ENCODE measurements around the gene GPS2.
"Not testable (repeated sequence)": the region's sequence is repeated elsewhere in the genome, so short reads cannot be mapped to it uniquely, and the experiment has no call there.

GPS2 gene, protein sequence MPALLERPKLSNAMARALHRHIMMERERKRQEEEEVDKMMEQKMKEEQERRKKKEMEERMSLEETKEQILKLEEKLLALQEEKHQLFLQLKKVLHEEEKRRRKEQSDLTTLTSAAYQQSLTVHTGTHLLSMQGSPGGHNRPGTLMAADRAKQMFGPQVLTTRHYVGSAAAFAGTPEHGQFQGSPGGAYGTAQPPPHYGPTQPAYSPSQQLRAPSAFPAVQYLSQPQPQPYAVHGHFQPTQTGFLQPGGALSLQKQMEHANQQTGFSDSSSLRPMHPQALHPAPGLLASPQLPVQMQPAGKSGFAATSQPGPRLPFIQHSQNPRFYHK

DNA sequence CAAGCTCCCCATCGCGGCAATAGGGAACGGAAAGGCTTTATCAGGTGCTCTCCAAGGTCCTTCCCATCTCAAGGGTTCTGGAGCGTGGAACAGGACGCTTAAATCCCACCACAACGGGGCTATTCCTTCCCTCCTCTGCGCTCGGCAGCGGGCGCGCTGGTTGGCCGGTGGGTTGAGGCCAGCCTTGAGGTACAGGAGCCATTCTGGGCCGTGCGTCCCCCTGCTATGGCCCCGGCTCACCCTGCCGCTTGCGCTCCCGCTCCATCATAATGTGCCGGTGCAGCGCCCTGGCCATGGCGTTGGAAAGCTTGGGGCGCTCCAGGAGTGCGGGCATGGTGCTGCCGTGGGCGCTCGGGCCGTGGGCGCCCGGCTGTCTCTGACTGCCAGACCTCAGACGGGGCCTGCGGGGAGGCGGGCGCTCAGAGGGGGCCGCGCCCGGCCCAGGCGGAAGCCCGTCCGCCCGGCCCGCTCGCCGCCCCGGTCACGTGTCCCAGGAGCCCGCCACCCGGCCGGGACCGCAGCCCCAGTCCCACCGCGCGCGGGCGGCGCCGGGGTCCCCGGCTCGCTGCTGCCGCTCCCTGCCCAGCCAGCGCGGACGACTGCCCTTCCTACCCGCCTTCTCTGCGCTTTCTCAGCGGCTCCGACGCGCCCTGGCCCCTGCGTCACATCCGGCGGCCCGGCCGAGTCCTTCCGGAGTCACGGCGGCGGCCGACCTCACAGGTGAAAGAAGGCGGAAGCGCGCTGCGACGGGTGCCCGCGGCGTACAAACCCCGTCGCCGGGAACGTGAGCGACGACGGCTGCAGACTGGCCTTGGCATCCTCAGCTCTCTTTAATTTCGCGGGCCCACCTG, at the start of gene GPS2:
Gene GPS2 (minus strand): TSS at position 642 of the 851 bp plus-strand sequence. CDS start 308 bp downstream, at position 334.
- peak; percentile 18 for DNase-seq

DNA sequence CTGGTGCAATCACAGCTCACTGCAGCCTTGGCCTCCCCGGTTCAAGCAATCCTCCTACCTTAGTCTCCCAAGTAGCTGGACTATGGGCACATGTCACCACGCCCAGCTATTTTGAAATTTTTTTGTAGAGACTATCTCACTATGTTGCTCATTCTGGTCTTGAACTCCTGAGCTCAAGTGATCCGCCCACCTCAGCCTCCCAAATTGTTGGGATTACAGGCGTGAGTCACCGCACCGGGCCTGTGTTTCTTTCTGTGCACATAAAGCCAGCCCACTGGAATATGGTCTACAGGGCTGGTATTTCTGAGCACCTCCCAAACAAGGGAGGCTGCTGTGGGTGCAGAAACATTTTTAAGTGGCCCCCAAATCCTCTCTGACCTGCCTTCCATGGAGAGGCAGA, 48.2 kb upstream of the GPS2 start:
- DNase-seq, result no peak

- DNase-seq, result no peak
Observed at GRCh38 chr17:7361906-7362305, 46.7 kb upstream of the GPS2 start.

GRCh38 chr17:7357381-7357780, 42.2 kb upstream of the GPS2 start:
- DNase-seq, result no peak

DNA sequence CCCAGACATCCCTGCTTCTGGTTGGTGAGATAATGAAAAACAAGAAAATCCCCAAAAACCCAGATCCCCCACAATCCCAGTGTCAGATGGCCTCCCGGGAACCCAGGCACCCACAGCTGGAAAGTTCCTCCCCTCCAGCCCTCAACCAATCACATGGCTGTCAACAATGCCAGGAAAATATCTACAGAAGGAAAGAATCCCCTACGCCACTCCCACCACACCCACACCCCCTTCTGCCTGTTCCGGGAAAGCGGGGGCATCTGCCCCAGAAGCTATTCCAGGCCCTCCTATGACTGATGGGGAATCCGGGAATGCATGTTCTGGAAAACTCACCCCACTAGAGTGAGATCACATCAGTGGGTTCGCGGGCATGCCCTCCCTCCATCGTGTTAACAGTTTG, 41.6 kb upstream of the GPS2 start:
- no peak for DNase-seq

DNA sequence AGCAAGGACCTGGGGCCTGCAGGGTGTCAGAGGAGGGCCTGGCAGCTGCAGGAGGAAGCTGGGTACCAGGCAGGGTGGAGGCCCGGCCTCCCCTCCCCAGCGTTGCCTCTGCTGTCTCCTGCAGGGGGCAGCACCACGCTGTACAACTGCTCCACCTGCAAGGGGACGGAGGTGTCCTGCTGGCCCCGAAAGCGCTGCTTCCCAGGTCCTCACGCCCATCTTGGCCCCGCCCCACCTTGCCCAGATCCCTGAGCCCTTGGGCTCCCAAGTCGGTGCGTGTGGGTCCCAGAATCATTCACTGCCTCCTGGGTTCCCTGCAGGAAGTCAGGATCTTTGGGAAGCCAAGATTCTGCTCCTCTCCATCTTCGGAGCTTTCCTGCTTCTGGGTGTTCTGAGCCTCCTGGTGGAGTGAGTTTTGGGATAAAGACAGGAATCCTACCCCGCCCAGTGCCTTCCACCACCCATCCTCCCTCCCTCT, 41.0 kb upstream of the GPS2 start:
- peak; percentile 73 for DNase-seq

DNA sequence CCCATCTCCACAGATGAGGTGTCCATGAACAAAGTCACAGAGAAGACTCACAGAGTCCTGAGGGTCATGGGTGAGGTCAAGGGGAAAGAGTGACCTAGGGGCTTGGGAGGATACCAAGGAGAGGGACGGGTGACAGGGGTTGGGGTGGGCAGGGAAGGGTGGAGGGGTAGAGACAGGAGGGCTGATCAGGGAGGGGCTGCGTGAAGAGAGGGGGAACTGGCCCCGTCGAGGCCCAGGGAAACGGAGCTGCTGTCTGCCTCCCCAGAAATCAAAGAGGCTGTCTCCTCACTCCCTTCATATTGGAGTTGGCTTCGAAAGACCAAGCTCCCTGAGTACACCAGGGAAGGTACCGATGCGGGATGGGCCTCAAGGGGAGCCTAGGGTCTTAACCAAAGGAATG, 40.4 kb upstream of the GPS2 start:
- DNase-seq, result no peak

DNA sequence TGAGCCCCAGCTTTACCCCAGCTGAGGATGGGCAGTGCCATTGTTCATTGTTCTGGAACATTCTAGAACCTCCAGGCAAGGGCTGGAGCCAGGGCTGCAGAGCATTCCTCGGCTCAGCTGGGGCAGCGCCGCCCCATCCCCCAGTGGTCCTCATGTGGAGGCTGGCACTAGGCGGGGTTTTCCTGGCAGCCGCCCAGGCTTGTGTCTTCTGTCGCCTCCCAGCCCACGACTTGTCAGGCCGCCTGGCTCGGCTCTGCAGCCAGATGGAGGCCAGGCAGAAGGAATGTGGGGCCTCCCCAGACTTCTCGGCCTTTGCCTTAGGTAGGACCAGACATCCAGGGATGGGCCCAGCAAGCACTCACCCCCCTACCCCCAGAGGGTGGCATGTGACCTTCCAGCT, 39.9 kb upstream of the GPS2 start, which contains the start of gene TMEM95:
Gene TMEM95 (plus strand): TSS at position 104 of the 400 bp plus-strand sequence. CDS start 49 bp downstream, at position 153.
- peak; percentile 57 for DNase-seq

- peak; percentile 11 for DNase-seq
Observed at GRCh38 chr17:7354262-7354843, 39.2 kb upstream of the GPS2 start.

GRCh38 chr17:7352910-7353635, 37.9 kb upstream of the GPS2 start:
- no peak for DNase-seq

- DNase-seq, result no peak
Observed at GRCh38 chr17:7352503-7352889, 37.3 kb upstream of the GPS2 start.

- no peak for DNase-seq
Observed at GRCh38 chr17:7351665-7352502, 36.7 kb upstream of the GPS2 start, which contains the start of gene KCTD11. Gene KCTD11 (plus strand): TSS chr17:7352162.

DNA sequence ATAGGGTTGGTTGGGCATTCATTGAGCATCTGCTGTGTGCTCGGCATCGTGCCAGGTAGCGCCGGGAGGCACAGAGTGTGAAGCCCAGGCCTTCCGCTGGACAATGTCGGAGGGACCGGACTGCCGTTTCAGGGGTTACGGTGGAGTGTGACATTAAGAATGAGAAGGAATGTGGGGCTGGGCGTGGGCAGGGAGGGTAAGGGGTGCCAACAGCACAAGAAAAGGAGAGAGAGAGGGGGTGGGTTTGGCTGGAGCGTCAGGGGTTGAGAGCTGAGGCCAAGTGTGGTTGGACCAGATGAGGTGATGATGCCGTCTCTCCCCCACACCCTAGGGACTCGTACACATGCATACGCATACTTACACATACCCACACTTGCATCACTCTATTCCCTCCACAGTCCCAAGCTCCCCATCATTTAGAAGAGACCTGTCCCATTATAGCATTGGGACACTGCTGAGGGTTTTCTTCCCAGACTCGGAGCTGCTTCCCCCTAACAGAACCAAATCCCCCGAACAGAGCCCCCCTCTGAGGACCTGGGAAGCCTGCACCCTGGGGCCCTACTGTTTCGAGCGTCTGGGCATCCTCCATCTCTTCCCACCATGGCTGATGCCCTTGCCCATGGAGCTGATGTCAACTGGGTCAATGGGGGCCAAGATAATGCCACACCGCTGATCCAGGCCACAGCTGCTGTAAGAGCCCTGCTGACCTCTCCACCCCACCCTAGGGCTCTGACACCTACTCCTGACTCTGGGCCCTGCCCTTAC, 33.5 kb upstream of the GPS2 start:
- no peak for DNase-seq

- no peak for DNase-seq
Observed at GRCh38 chr17:7347630-7348477, 32.7 kb upstream of the GPS2 start.

DNA sequence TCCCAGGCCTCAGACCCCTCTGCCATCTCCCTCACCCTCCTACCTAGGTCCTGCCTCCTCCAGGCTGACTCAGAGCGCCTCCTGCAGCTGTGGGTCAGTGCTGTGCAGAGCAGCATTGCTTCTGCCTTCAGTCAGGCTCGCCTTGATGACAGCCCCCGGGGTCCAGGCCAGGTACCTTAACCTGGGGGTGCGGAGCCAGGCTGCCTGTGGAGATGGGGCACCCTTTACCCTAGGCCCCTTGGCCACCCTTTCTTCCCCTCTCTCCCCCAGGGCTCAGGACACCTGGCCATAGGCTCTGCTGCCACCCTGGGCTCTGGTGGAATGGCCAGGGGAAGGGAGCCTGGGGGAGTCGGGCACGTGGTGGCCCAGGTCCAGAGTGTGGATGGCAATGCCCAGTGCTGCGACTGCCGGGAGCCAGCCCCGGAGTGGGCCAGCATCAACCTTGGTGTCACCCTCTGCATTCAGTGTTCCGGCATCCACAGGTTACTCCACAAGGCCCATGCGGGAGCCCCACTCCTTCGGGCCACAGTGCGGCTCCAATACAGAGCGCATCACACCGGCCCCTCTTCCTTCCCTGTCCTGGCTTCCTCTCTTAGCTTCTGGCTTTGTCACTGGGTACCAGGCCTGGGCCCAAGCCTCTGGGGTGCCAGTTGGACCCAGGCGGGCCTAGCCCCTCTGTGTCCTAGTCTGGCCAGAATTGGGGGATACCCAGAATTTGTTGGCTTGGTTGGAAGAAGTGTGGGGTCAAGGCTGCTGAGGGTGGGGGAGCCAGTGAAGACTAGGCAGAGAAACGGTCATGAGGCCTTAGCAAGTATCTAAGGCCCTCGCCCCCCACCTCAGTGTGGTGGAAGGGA, 31.8 kb upstream of the GPS2 start:
- no peak for DNase-seq

- no peak for DNase-seq
Observed at GRCh38 chr17:7343250-7343649, 28.1 kb upstream of the GPS2 start.

DNA sequence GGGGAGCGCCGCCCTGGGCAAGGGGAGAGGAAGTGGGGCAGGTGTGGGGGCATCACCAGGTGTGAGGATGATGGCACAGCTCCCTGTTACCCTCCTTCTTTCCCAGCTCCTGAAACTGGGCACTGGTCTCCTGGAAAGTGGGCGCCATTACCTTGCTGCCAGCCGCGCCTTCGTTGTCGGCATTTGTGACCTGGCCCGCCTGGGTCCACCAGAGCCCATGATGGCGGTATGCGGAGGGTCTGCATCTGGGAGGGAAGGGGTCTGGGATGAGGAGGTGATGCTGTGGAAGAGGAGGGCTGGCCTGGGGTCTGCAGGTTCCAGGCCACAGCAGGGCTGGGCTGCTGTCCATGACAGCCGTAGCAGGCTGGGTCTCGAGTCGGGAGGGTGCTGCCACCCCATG, 26.7 kb upstream of the GPS2 start:
- no peak for DNase-seq

- DNase-seq, result no peak
Observed at GRCh38 chr17:7340179-7340578, 25.0 kb upstream of the GPS2 start.

- not testable (repeated sequence) for DNase-seq
Observed at GRCh38 chr17:7337600-7337999, 22.4 kb upstream of the GPS2 start.
